GM21381 (cell line): ENCODE results near the gene CDC14B.

Source experiments
- ATAC-seq: cut with Tn5 transposase; IDR thresholded peaks from one replicate; pipeline ENCODE4 v1.9.1; 2021; ENCODE audit warnings: mild to moderate bottlenecking, moderate library complexity; ENCODE audit not compliant: unreplicated experiment

The CDC14B gene

DNA sequence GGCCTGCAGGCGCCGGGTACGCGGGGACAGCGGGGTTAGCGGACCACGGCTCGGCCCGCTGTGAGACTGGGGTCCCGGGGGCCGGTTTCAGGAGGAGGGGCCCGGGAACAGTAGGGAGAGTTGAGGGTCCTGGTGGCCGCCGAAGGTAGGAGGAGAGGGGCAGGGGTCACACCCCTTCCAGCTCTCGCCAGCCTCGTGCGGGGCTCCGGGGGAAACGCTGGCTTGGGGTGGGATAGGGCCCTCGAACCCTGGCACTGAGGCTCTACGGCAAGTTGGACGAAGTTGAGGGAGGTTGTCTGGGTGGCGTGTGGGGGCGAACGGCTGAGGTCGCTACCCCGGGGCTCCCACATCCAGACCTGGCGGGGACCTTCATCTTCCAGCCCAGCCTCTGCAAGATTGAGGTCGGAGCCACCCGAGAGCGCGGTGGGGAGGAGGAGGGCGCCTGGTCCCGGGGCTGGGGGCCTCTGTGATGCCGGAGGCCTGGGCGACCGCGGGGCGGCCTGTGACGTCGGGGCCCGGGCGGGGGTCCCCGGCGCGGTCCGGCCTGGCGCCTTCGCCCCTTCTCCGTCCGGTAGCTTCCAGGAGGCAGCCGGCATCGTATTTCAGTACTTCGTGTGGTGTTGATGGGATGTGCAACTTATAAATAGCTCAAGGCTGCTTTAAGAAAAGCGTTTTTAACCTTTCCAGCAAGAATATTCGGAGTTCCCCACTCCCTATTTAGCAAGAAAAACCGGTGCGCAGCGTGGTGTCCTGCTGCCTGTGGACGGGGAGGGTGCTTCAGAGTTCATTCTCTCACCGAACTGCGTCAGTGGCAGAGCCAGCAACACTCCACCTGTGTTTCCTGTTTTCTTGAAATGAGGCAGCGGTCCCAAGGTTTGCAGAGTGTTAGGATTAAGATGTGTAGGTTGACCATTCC lies 168.8 kb downstream of the CDC14B start:
- ATAC-seq = no peak
